ENCODE measurements around the gene CACNA1S.

CACNA1S gene

DNA sequence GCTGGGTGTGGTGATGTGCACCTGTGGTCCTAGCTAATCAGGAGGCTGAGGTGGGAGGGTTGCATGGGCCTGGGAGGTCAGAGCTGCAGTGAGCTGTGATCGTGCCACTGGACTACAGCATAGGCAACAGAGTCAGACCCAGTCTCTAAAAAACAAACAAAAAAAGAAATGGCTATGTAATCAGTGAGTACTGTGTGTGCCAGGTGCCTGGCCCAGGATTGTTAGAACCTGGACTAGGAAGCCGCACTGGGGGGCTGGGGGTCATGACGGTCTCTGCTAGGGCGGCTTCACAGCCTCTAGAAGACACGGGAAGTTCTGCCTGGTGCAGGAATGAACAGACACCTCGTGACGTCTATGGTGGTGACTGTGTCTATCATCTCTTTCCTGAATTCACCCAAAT is 33.6 kb upstream of the CACNA1S start:
- no peak for DNase-seq (ENCODE audit: insufficient read length)
- FAIRE-seq: no peak
- no peak for TF ChIP-seq TAF1 (IDR thresholded peaks at IDR 0.05; ENCODE audit: borderline replicate concordance, low read depth, low read length)
- no peak for TF ChIP-seq POLR2A (IDR thresholded peaks at IDR 0.05; ENCODE audit: low read depth, low read length)
- TF ChIP-seq POLR2AphosphoS5 (IDR thresholded peaks at IDR 0.05; ENCODE audit: low read depth, low read length): no peak

DNA sequence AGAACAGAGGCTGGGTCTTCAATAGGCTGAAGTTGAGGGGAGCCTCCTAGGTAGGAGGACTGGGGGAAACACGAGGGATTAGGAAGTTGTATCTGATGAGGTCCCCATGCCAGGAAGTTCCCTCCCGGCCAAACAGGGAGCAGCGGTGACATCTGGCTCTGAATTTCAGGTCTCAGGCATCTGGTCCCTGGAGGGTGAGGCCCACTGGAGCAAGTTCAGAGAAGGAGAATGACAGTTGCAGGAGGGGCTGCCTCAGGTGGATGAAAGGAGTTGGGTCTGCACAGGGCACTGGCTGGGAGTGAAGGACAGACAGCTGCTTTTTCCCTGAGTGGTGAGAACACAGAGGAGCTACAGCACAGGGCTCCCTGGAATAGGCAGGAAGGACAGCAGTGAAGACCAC is 32.9 kb upstream of the CACNA1S start:
- TF ChIP-seq POLR2A (IDR thresholded peaks at IDR 0.05; ENCODE audit: low read depth, low read length) (no peak), POLR2AphosphoS5 (IDR thresholded peaks at IDR 0.05; ENCODE audit: low read depth, low read length) (no peak)
- FAIRE-seq (no peak), DNase-seq (ENCODE audit: insufficient read length) (no peak)

DNA sequence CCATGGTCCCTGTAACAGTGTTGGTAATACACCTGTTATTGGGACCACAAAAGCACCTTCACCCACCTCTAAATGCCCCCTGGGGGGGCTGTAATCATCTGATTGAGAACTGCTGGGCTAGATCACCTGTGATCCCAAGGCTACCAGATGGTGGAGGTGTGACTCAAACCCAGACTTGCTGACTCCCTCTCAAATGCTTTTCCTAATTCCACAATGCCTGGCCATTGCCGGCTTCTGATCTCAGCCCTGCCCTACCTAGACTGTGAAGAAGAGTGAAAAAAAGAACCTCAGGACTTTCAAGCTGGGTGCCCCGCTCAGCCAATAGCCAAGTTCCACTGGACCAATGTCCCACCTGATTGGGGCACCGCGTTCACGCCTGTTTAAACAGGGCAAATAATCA is 32.5 kb upstream of the CACNA1S start:
- DNase-seq (ENCODE audit: insufficient read length) (no peak), FAIRE-seq (no peak)
- no peak for TF ChIP-seq POLR2A (IDR thresholded peaks at IDR 0.05; ENCODE audit: low read depth, low read length)
- TF ChIP-seq POLR2AphosphoS5 (IDR thresholded peaks at IDR 0.05; ENCODE audit: low read depth, low read length): no peak
- no peak for TF ChIP-seq TAF1 (IDR thresholded peaks at IDR 0.05; ENCODE audit: borderline replicate concordance, low read depth, low read length)

DNA sequence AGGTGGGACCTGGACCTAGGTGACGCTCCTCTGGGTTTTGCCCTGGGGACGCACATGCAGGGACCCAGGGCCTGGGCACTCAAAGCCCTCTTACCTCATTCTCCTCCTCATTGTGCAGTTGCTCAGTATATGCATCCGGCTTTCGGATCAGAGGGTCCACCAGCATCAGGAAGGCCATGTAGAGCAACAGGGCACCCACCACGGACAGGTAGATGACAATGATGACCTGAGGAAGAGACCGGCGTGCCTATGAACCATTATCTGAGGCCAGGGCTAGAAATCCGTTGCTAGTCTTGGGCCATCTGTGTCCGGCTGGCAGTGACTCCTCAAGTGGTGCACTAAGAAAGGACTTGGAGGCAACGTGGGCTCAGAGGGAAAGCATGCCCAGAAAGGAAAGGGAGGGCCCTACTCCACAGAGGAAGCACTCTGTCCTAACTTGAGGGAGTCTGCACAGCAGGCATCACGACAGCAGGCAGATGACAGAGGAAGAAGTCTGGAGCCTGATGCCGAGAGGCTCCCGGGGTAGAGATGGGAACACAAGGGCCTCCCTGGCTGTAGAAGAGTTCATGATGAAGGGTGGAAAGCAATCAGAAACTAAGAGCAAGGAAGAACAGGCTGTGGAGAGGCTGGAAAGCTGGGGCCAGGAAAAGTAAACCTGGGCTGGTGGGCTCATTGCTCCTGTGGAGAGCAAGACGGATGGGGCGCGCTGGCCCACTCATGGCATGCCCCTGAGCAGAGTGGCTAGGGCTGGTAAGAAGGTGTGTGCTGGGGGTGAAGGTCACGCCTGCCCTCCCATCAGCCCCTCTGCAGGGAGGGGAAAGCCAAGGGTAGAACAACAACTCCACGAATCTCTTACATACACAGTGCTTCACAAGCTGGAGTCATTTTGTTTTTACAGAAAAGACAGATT is 31.8 kb upstream of the CACNA1S start:
- FAIRE-seq: no peak
- TF ChIP-seq POLR2AphosphoS5 (IDR thresholded peaks at IDR 0.05; ENCODE audit: low read depth, low read length) (no peak), POLR2A (IDR thresholded peaks at IDR 0.05; ENCODE audit: low read depth, low read length) (no peak), TAF1 (IDR thresholded peaks at IDR 0.05; ENCODE audit: borderline replicate concordance, low read depth, low read length) (no peak)
- no peak for DNase-seq (ENCODE audit: insufficient read length)

DNA sequence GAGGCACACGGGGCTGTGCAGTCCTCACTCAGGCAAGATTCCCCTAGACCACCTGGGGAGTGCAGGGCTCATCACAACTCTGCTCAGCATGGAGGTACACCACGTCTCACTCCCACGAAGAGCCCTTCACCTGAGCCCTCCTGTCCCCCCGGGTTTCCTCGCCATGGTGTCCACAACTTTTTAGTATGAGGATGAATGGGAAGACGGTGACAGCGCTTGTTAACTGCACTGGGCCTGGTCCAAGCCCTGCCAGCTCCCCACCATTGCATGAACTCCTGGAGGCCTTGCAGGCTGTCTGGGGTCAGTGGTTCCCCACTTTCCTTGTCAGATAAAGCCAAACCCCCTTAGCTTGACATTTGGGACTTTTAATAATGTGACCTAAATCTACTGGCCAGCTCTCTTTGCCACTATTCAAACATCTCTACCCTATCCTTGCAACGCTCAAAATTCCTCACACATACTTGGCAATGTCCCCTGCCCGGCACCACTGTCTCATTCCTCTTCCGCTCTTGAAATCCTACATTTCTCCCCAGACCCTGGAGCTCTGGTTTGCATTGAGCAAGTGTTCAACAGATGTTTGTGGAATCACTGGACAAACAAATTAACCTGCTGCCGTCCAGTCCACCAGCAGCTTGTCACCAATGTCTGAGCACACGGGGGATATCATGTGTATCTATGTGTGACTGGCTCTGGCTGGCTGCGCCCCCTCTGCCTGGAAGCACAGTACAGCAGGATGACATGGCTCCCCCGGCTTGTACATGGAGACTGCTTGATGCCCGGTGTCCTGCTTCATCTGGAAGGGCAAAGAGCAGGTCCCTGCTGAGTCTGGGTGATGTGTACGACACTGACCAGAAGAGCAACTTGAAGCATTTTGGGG is 30.9 kb upstream of the CACNA1S start:
- FAIRE-seq (no peak), DNase-seq (ENCODE audit: insufficient read length) (no peak)
- TF ChIP-seq POLR2A (IDR thresholded peaks at IDR 0.05; ENCODE audit: low read depth, low read length) (no peak), TAF1 (IDR thresholded peaks at IDR 0.05; ENCODE audit: borderline replicate concordance, low read depth, low read length) (no peak), POLR2AphosphoS5 (IDR thresholded peaks at IDR 0.05; ENCODE audit: low read depth, low read length) (no peak)

DNA sequence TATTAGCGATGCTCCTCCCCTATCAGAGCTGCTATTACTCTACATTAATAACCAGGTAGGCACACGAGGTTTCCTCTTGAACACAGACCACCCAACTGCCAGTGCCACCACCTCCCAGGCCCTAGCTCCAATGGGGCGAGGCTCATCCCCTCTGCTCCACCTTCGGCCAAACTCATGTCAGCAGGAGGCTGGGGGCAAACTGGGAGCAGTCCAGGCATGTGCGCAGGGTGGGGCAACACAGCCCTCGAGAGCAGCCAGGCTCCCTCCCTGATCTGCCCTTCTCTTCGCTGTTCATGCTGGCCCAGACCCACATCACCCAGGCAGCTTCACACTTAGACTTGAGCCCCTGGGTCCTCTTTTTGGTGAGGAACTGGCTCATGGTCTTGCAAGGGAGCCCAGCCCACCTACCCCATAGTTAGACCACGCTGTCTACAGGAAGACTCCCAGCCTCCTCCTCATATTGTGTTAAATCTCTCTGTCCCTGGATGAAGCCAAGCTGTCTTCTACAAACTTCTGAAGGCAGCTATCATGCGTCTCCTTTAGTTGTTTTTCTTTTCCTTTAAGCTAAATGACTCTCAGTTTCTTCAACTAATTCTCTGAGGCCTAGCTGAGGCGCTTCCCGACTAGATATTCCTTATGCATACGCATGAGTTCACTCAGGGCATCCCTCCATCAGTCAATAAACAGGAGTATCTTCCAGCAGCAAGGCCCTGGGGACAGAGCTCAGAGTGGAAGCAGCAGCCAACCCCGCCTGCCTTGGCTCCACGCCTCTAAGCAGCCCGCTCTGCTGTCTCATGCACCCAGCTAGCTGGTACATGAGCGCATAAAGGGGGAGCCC is 30.0 kb upstream of the CACNA1S start:
- no peak for TF ChIP-seq TAF1 (IDR thresholded peaks at IDR 0.05; ENCODE audit: borderline replicate concordance, low read depth, low read length)
- no peak for TF ChIP-seq POLR2AphosphoS5 (IDR thresholded peaks at IDR 0.05; ENCODE audit: low read depth, low read length)
- TF ChIP-seq POLR2A (IDR thresholded peaks at IDR 0.05; ENCODE audit: low read depth, low read length): no peak
- DNase-seq (ENCODE audit: insufficient read length): no peak
- FAIRE-seq: no peak

DNA sequence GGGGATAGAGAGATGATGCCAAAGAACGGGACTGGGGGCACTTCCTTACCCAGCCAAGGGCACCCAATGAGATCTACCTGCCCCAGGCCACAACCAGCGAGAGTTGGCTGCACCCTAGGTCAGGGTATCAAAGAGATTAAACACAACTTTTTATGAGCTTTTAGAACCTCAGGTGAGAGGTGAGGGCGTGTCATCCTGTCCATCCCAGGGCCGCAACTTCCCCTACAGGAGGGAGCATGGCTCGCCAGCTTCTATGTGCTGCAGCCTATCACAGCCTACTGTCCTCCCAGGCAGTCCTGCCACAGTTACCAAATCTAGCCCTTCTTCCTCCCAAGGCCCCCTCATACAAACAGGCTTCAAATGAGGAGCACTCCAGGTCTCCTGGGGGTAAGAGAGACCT is 29.2 kb upstream of the CACNA1S start:
- FAIRE-seq (no peak), DNase-seq (ENCODE audit: insufficient read length) (no peak)
- TF ChIP-seq POLR2AphosphoS5 (IDR thresholded peaks at IDR 0.05; ENCODE audit: low read depth, low read length) (no peak), TAF1 (IDR thresholded peaks at IDR 0.05; ENCODE audit: borderline replicate concordance, low read depth, low read length) (no peak), POLR2A (IDR thresholded peaks at IDR 0.05; ENCODE audit: low read depth, low read length) (no peak)

DNA sequence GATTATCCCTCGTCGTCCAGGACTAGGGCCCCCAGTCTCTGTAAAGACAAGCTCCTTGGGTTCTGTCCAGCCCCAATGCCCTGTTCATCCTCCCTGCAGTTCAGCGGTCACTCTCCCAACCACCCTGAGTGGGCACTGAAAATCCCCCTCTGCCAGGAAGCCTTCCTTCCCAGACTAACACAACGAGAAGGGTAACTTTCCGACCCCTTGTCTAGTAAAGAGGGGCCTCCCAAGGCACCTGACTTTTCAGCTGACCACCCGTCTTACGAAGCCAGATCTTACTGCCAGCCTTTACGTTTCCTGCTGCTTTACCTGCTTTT is 28.7 kb upstream of the CACNA1S start:
- DNase-seq (ENCODE audit: insufficient read length): no peak
- no peak for FAIRE-seq
- no peak for TF ChIP-seq POLR2AphosphoS5 (IDR thresholded peaks at IDR 0.05; ENCODE audit: low read depth, low read length)
- no peak for TF ChIP-seq POLR2A (IDR thresholded peaks at IDR 0.05; ENCODE audit: low read depth, low read length)
- no peak for TF ChIP-seq TAF1 (IDR thresholded peaks at IDR 0.05; ENCODE audit: borderline replicate concordance, low read depth, low read length)

DNA sequence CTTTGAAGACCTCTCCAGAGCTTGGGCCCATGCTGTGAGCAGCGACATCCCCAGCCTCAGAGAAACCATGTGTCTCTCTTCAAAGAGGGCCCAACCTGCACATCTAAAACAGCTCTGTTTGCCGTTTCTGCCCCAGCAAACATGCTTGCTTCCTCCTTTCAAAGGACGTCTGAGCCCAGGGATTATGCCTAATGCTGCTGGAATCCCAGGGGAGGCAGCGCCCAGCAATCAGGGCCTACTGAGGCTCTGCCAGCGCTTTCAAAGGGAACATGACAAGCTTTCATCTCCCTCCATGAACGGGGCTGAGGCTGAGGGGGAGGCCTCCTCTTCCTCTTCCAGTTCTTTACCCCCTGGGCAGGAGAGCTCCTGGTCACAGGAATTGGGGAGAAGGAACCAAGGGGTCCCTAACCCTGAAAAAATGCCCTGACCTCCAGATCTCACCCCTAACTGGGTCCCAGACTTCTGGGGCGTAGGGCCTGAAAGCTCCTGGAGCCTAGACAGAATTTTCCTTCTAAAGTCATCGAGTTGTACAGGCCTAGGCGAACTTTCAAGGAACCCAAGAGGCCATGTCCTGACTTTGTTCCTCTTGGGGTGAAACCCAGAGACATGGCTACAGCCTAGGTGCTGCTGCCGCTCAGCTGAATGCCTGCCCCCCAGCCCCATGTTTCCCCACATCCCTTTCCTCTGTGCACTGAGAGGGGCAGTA is 28.2 kb upstream of the CACNA1S start:
- TF ChIP-seq POLR2A (IDR thresholded peaks at IDR 0.05; ENCODE audit: low read depth, low read length) (no peak), POLR2AphosphoS5 (IDR thresholded peaks at IDR 0.05; ENCODE audit: low read depth, low read length) (no peak), TAF1 (IDR thresholded peaks at IDR 0.05; ENCODE audit: borderline replicate concordance, low read depth, low read length) (no peak)
- DNase-seq (ENCODE audit: insufficient read length): no peak
- FAIRE-seq: no peak

DNA sequence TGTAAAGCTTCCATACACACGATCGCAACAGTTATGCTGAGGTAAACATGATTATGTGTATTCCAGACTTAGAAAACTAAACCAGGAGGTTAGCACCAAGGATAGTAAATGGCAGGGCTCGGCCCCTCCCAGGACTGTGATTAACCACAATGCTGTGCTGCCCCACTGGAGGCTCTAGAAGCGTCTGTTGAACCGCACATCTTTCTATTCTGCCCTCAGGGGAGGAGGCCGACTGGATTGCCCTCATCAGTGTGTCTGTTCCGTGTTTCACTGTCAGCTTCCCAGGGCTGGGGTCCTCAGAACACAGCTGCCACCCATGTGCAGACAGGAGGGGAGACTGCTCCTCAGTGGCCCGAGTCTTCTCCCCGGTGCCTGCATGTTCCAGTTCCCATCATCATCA is 27.5 kb upstream of the CACNA1S start:
- FAIRE-seq: no peak
- no peak for DNase-seq (ENCODE audit: insufficient read length)
- TF ChIP-seq POLR2A (IDR thresholded peaks at IDR 0.05; ENCODE audit: low read depth, low read length) (no peak), TAF1 (IDR thresholded peaks at IDR 0.05; ENCODE audit: borderline replicate concordance, low read depth, low read length) (no peak), POLR2AphosphoS5 (IDR thresholded peaks at IDR 0.05; ENCODE audit: low read depth, low read length) (no peak)

Measured in GM12892 (cell line).